Measurements from ENCODE around the gene AMN1.

GRCh38 chr12:31732926-31733548 lies 4.2 kb upstream of the AMN1 start:
- TF ChIP-seq POLR2A (IDR thresholded peaks at IDR 0.05; ENCODE audit: low read depth, low read length) (no peak), POLR2AphosphoS5 (IDR thresholded peaks at IDR 0.05; ENCODE audit: low read depth, low read length) (no peak)

Data from GM12892 (cell line).